ENCODE measurements around the gene DNAJC24. TPM values are rescaled to one million over a fixed set of nuclear protein-coding genes. Genes with fewer than 3 reads are reported as not detected.

DNAJC24 gene
- total and polyA plus RNA-seq, 8 donors = 2.7 to 30.7 (median 6.3) TPM

GRCh38 chr11:31351168-31351567 is 18.5 kb upstream of the DNAJC24 start:
- Histone ChIP-seq H3K27me3 (no peaks in the 10 kb centered on the region), H3K27ac (no peak overlapping the region), H3K36me3 (no peaks in the 10 kb centered on the region), H3K4me1 (no peaks in the 10 kb centered on the region), H3K4me3 (no peak overlapping the region), H3K9me3 (no peaks in the 10 kb centered on the region)
- TF ChIP-seq CTCF (IDR thresholded peaks at IDR 0.05) (no peak), EP300 (IDR thresholded peaks at IDR 0.05) (no peak), POLR2A (IDR thresholded peaks at IDR 0.05) (no peak), POLR2AphosphoS5 (IDR thresholded peaks at IDR 0.05) (no peak)
- intact Hi-C loops (cut with DNase I; ENCODE audit: low total_unique reads) = no loop called here
- DNase-seq = no peak

DNA sequence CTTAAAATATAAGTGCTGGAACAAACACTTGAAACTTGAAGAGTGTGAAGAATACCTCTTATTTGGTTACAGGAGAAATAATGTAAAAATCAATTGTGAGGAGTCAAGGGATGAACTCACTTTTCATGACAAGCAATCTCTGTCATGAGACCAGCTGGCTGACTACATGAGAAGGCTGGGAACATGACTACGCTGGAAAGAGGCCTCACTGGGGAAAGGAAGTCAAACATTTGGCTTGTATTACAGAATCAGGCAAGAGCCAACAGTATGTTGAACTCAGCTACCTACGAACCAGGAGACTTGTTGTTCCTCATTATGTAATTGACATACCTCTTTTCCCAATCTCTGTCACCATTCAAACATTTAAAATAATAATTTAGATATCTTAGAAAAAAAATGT is 14.5 kb upstream of the DNAJC24 start:
- Histone ChIP-seq H3K9me3 (no peaks in the 10 kb centered on the region), H3K4me1 (no peaks in the 10 kb centered on the region), H3K27me3 (no peaks in the 10 kb centered on the region), H3K27ac (no peak overlapping the region), H3K4me3 (no peak overlapping the region), H3K36me3 (no peaks in the 10 kb centered on the region)
- WGBS, 5 donors = 26 to 51% (median 43%) methylated on average over 2 of the region's 2 CpGs
- no peak for DNase-seq
- intact Hi-C loops (cut with DNase I; ENCODE audit: low total_unique reads) = no loop called here
- TF ChIP-seq POLR2AphosphoS5 (IDR thresholded peaks at IDR 0.05) = no peak

- no peaks in the 10 kb centered on the region for H3K27me3 ChIP-seq
- H3K36me3 ChIP-seq = no peaks in the 10 kb centered on the region
- intact Hi-C loops (cut with DNase I; ENCODE audit: low total_unique reads) = no loop called here
- H3K9me3 ChIP-seq = no peaks in the 10 kb centered on the region
- WGBS, 5 donors = 74 to 86% (median 83%) methylated on average over 5 of the region's 5 CpGs
- no peaks in the 10 kb centered on the region for H3K4me1 ChIP-seq
- H3K4me3 ChIP-seq = no peak overlapping the region
- TF ChIP-seq CTCF (IDR thresholded peaks at IDR 0.05) = no peak
- no peak for TF ChIP-seq POLR2A (IDR thresholded peaks at IDR 0.05)
- no peak for TF ChIP-seq POLR2AphosphoS5 (IDR thresholded peaks at IDR 0.05)
- no peak for TF ChIP-seq EP300 (IDR thresholded peaks at IDR 0.05)
- no peak for DNase-seq
- no peak overlapping the region for H3K27ac ChIP-seq
Observed at GRCh38 chr11:31355817-31356216, 13.8 kb upstream of the DNAJC24 start.

DNA sequence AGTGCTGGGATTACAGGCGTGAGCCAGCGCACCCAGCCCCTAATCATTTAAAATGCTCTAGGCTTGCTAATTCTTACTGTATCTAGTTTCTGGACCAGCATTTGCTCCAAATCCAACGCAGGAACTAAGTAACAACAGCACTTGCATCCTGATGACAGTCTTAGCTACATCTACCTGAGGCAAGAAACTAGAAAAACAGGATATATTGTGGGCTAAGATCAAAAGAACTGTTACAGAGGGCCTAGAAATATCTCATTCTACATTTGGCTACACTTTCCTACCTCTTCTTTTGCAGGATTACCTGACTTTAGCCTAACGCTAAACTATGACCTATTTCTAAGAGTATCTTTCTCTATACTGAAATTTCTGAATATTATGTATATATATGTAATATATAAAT is 7.9 kb upstream of the DNAJC24 start:
- no peak overlapping the region for H3K27ac ChIP-seq
- TF ChIP-seq POLR2A (IDR thresholded peaks at IDR 0.05) = no peak
- TF ChIP-seq POLR2AphosphoS5 (IDR thresholded peaks at IDR 0.05) = no peak
- no peak for TF ChIP-seq CTCF (IDR thresholded peaks at IDR 0.05)
- TF ChIP-seq EP300 (IDR thresholded peaks at IDR 0.05) = no peak
- WGBS, 5 donors = 84 to 90% (median 87%) methylated on average over 4 of the region's 4 CpGs
- intact Hi-C loops (cut with DNase I; ENCODE audit: low total_unique reads) = no loop called here
- peaks cover 0 to 6% (median 0%) of the 10 kb centered on the region in 3 donors for H3K27me3 ChIP-seq
- H3K4me1 ChIP-seq = no peaks in the 10 kb centered on the region
- no peaks in the 10 kb centered on the region for H3K36me3 ChIP-seq
- no peak overlapping the region for H3K4me3 ChIP-seq
- no peaks in the 10 kb centered on the region for H3K9me3 ChIP-seq
- DNase-seq = no peak

DNA sequence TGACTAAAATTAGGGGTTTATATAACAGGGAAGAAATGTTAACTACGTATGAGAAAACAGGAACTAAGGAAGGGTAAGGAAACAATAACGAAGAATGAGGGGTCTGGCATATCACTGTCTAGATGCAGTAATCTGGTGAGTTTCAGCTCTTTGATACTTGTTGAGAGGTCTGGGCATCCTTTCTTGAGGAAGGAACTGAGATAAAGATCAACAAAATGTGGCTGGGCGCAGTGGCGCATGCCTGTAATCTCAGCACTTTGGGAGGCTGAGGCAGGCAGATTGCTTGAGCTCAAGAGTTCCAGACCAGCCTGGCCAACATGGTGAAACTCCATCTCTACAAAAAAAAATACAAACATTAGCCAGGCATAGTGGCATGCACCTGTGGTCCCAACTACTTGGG is 2.9 kb upstream of the DNAJC24 start:
- 64 to 83% (median 80%) methylated on average over 4 of the region's 4 CpGs for WGBS, 5 donors
- TF ChIP-seq EP300 (IDR thresholded peaks at IDR 0.05) (no peak), POLR2A (IDR thresholded peaks at IDR 0.05) (no peak), CTCF (IDR thresholded peaks at IDR 0.05) (no peak), POLR2AphosphoS5 (IDR thresholded peaks at IDR 0.05) (no peak)
- peaks cover 0 to 26% (median 25%) of the 10 kb centered on the region in 4 donors for H3K4me1 ChIP-seq
- intact Hi-C loops (cut with DNase I; ENCODE audit: low total_unique reads) = no loop called here
- H3K36me3 ChIP-seq = no peaks in the 10 kb centered on the region
- no peak for DNase-seq
- H3K27me3 ChIP-seq = no peaks in the 10 kb centered on the region
- H3K4me3 ChIP-seq = no peak overlapping the region
- no peak overlapping the region for H3K27ac ChIP-seq
- no peaks in the 10 kb centered on the region for H3K9me3 ChIP-seq
